H54 (cell line): ENCODE measurements around the gene STK4.

ENCODE experiments used
- DNase-seq: peaks from one replicate; pipeline ENCODE4 v3.0.0; 2011; ENCODE audit warnings: low spot score, mixed read lengths; ENCODE audit not compliant: insufficient read length
- FAIRE-seq: peaks from 3 replicates; lab custom pipeline; 2011; peaks lifted over from hg19 to GRCh38; lab: Jason Lieb, UNC
- POLR2A ChIP-seq: IDR thresholded peaks from 2 replicates; pipeline ENCODE4 v1.6.1; 2011; ENCODE audit warnings: low read depth, mild to moderate bottlenecking, low read length

Gene STK4

GRCh38 chr20:44960103-44960852 lies 6.0 kb upstream of the STK4 start, which contains the start of gene TOMM34:
TOMM34 (minus strand) TSS chr20:44960397; CDS start chr20:44960333, 64 bp downstream.
- FAIRE-seq (no peak), DNase-seq (peak; percentile 93)
- TF ChIP-seq POLR2A: peak; percentile 88

- DNase-seq (no peak), FAIRE-seq (no peak)
- TF ChIP-seq POLR2A: no peak
These were observed 5.1 kb upstream of the STK4 start for GRCh38 chr20:44961011-44961869.

- FAIRE-seq (no peak), DNase-seq (no peak)
- TF ChIP-seq POLR2A: no peak
These were observed 4.4 kb upstream of the STK4 start for GRCh38 chr20:44961870-44962267.

GRCh38 chr20:44962483-44962882 lies 3.8 kb upstream of the STK4 start:
- no peak for DNase-seq
- no peak for FAIRE-seq
- no peak for TF ChIP-seq POLR2A

- FAIRE-seq (no peak), DNase-seq (no peak)
- TF ChIP-seq POLR2A: no peak
These were observed 2.7 kb upstream of the STK4 start for GRCh38 chr20:44963325-44964215.

GRCh38 chr20:44965651-44966029 lies 672 bp upstream of the STK4 start:
- TF ChIP-seq POLR2A: no peak
- FAIRE-seq (no peak), DNase-seq (no peak)

DNA sequence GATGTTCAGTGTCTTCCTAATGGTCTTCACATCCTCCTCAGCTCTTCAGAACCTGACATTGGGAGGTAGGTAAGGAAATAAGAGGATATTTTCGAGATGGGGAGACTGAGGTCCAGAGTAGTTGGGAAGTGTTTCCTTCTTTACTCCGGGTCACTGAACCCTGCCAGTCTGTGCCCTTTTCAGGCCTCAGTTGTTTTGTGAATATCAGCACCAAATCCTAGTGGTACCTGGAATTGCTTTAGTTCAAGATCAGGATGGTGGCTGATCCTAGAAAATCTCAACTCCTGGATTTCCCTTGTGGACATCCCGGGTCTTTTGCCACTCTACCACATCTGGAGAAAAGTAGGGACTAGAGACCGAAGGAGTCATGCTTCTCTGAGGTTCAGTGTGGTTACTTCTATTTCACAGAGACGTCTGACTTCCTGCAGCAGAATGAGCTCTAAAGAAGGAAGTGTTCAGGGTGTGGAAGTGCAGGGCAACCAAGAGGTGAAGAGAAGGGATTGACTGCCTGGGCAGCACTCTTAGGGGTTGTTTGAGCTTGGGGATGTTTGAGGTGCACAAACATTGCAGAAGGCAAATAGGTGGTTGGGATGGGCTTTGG lies 995 bp downstream of the STK4 start:
- DNase-seq (no peak), FAIRE-seq (no peak)
- TF ChIP-seq POLR2A: no peak

DNA sequence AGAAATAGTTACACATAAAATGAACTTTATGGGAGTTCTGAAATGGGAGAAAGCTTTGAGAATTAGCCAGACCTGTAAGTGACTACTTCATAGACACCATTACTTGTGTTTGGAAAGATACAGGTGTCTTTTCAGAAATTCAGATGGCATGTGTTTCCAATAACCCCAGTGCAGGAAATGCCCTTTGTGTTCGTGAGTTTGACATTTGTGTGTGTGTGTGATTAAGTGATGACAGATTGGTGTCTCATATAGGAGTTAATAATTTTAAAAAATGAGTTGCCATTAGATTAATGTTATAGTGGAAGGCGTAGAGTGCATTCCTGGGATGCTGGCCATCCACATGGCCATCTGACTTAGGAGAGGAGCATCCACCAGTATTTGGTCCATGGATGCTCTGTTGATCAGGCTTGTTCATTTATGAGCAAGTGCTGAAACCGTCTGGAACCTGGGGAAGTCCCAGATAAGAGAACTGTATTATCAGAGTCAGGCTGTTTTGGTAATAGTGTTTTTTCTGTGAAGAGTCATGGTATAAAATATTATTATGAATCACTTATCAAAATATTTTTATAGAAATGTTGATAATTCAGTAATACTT lies 3.1 kb downstream of the STK4 start:
- no peak for TF ChIP-seq POLR2A
- no peak for FAIRE-seq
- DNase-seq: no peak

- no peak for DNase-seq
- no peak for FAIRE-seq
- no peak for TF ChIP-seq POLR2A
These were observed 4.0 kb downstream of the STK4 start for GRCh38 chr20:44970243-44970757.

DNA sequence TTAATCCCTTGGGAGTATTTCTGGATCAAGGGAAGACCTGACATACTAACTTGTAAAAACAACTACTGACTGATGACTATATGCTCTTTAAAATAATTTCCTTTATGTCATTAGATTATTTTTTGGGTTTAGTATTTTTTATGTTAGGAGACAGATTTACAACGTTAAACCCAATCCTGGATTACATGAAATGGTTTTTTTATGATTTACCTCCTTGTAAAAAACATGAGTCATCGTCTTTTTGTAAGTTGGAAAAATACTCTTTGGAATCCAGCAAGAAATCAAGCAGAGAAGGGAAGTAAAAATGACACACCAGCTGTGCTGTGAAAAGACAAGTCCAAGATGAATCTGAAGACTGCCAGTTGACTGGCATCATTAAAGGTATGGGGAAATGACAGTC lies 6.7 kb downstream of the STK4 start:
- TF ChIP-seq POLR2A: no peak
- FAIRE-seq (peak; percentile 96), DNase-seq (peak; percentile 24)

- FAIRE-seq (no peak), DNase-seq (no peak)
- no peak for TF ChIP-seq POLR2A
These were observed 10.4 kb downstream of the STK4 start for GRCh38 chr20:44976698-44977097.

- TF ChIP-seq POLR2A: no peak
- FAIRE-seq (no peak), DNase-seq (no peak)
These were observed 12.8 kb downstream of the STK4 start for GRCh38 chr20:44979090-44979621.

DNA sequence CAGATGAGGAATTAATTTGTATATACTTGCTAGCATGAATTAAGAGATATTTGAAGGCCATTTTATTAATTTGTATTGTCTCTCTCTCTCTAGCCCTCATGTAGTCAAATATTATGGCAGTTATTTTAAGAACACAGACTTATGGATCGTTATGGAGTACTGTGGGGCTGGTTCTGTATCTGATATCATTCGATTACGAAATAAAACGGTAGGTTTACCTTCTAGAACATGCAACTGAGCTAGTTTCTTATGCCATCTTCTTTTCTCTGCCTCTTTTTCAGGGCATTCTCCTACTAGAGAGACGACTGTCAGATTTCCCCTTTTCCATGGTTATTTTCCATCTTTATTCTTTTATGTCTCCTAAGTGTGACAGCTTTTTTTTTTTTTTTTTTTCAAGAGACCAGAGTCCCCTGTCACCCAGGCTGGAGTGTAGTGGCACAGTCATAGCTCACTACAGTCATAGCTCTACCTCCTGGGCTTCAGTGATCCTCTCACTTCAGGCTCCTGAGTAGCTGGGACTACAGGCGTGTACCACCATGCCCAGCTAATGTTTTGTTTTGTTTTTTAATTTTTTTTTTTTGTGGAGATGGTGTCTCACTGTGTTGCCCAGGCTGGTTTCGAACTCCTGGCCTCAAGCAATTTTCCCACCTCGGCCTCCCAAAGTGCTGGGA lies 15.6 kb downstream of the STK4 start:
- no peak for TF ChIP-seq POLR2A
- DNase-seq: no peak
- no peak for FAIRE-seq
